SHP77 (cell line): Measurements from ENCODE around the gene RPL12.

ENCODE experiments used
- DNase-seq, 2 experiments: peaks; one replicate each; lab custom pipeline; 2025; lab: John Stamatoyannopoulos, UW

Gene RPL12

GRCh38 chr9:127438394-127438793 lies 12.8 kb downstream of the RPL12 start:
- no peak for DNase-seq

- DNase-seq: no peak
Observed at GRCh38 chr9:127437497-127438264, 13.5 kb downstream of the RPL12 start.

GRCh38 chr9:127430415-127430814 lies 20.8 kb downstream of the RPL12 start:
- DNase-seq: no peak

GRCh38 chr9:127428348-127428747 lies 22.9 kb downstream of the RPL12 start:
- no peak for DNase-seq

DNA sequence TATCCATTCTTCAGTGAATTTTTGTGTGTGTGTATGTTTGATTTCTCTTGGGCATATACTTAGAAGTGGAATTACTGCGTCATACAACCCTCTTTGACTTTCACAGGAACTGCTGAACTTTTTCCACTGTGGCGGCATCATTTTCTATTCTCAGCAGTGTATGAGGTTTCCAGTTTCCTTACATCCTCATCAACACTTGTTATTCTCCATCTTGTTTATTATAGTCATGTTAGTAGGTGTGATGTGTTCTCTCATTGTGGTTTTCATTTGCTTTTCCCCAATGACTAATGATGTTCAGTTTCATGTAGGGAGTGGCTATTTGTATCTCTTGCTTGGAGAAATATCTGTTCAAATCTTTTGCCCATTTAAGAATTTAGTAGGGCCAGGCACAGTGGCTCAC lies 24.4 kb downstream of the RPL12 start:
- DNase-seq: no peak

DNA sequence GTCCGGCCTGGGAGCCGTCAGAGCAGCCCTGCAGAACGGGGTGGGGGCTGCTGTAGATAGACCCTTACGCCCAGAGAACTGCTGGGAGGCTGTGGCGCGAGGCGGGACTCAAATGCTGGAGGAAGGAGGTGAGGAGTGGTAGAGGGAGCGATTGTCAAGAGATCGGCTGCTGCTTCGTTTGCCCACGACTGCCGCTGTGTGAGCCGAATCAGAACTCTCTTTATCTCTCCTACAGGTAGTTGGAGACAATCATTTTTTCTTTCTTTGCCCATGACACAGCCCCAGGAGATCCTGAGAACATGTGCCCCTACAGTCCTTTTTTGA lies 26.6 kb downstream of the RPL12 start:
- DNase-seq: no peak

- peak; percentile 84 to 90 for DNase-seq
Observed at GRCh38 chr9:127423934-127424675, 27.1 kb downstream of the RPL12 start, which contains the start of gene ZNF79. ZNF79 (plus strand) TSS chr9:127424382; CDS start chr9:127424788, 406 bp downstream.

GRCh38 chr9:127423476-127423933 lies 27.7 kb downstream of the RPL12 start:
- no peak for DNase-seq

- no peak for DNase-seq
Observed at GRCh38 chr9:127422787-127423186, 28.4 kb downstream of the RPL12 start.

GRCh38 chr9:127422133-127422782 lies 28.9 kb downstream of the RPL12 start:
- no peak for DNase-seq

DNA sequence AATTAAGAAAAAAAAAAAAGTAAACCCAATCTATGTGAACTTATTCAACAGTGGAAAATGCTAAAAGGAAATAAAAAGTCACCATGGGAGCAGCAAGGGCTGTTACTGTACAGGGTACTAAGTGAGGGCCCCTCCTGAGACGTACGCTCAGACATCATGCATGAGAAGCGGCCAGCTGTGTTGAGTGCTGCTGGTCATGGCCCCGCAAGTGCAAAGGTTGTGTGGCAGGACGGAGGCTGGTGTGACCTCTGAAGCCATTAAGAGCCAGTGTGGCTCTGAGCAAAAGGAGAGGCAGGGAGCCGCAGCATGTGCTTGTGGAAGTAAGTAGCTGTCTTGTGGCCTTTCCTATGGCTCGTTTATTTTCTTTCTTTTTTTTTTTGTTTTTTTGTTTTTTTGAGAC lies 30.1 kb downstream of the RPL12 start:
- DNase-seq: no peak

DNA sequence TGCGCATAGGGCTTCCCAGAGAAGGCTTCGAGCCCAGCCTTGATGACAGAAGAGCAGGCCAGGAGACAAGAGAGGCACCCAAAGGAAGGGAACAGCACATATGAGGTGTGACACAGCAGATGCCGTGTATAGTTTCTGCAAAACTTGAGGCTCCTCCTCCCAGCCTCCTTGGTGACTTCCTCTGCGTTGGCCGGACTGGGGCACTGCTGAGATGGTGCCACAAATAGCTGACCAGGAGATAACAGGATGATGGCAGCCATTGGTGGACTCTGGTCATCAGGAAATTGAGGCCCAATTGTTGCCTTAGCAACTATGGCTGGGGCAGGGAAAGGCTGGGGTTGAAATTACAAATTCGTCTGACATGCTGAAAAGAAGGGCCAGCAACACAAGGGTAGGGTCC lies 31.9 kb downstream of the RPL12 start:
- no peak for DNase-seq

DNA sequence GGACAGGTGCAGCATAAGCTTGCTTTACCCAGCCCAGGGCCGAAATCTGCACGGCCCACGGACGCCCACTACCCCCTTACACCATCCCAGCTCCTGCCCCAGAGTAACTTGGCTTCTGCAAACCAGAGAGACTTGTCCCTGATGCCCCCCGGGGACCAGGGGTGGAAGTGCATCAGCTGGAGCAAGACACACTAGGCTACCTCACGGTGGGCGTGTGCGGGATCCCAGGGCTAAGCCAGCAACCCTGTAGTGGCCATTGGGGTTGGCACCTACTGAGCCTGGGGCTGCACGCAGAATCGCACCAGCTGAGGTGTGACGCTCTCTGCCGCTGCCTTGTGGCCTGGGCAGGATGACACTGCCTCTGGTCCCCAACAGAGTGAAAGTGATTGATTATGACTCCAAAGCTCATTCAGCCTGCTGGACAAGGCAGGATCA lies 33.2 kb downstream of the RPL12 start:
- DNase-seq: peak; percentile 42 to 70

GRCh38 chr9:127417131-127418036 lies 33.8 kb downstream of the RPL12 start:
- DNase-seq: no peak

DNA sequence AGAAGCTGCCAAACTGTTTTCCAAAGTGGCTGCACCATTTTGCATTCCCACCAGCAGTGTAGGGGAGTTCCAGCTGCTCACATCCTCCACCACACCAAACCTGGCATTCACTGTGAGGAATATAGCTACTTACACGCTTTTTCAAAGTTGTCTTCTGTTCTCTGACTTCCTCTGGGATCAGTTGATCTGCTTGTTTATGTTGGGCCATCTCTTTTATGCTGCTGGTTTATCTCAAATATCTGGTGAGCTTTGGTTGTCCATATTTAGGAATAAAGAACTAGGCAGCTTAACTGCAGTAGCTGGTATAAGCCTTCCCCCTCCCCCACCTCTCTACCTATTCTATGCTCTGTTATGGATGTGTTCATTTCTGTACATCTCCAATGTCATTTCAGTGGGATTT lies 35.5 kb downstream of the RPL12 start:
- no peak for DNase-seq

- DNase-seq: no peak
Observed at GRCh38 chr9:127415141-127415540, 36.1 kb downstream of the RPL12 start.

DNA sequence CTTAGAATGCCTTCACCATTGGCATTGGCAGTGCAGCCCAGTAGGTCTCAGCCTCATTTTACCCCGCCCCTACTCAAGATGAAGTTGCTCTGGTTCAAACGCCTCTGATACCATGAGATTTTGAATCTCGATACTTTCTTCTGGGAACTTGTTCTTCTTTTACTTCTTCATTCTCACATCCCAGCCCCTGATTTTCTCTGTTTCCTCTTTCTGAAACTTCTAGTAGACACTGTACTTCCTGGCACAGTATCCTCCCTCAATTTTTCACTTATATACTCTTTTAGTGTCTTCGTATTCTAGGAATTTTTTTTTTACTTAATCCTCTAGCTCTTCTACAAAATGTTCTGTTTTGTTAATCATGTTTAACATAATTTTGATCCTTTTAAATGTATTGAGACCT lies 40.1 kb downstream of the RPL12 start:
- no peak for DNase-seq

DNA sequence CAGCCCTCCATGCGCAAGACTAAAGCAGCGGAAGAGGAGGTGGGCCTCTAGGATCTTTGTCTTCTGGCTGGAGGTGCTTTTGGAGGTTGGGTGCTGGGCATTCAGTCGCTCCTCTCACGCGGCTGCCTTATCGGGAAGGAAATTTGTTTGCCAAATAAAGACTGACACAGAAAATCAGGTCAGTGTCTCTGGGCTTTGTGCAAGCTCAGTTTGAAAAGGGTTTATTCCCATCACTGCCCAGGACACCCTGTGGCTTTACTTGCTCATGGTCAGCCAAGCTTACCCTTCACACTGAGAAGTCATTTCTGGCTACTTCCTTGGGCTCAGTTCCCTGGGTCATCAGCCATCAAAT lies 43.7 kb downstream of the RPL12 start:
- DNase-seq: no peak

GRCh38 chr9:127406799-127407491 lies 44.3 kb downstream of the RPL12 start:
- DNase-seq: no peak

DNA sequence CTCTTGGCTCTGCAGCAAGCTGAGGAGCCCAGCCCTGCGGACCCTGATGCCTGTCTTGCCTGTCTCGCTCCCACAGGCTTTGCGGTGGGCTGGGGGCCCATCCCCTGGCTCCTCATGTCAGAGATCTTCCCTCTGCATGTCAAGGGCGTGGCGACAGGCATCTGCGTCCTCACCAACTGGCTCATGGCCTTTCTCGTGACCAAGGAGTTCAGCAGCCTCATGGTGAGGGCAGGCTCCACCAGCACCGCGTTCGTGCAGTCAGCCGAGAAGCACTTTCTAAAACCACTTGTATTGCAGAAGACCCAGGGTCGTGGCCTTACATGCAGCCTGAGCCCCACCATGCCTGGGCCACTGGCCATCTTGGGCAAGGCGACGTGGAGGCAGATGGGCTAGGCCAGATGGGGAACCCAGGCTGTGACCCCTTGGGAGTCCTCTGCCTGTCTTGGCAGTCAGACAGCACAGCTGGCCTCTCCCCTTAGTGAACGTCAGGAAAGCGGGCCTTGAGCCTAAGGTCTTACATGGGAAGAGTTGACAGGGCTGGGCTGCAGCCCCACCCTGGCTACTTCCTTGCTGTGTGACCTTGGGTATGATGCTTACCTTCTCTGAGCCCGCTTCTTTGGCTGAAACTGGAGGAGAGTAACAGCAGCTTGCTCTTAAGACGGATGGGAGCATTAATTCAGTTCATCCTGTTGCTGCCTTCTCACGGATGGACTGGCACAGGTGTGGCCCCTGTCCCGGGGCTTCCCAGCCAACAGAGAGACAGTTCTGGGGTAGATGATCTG lies 45.7 kb downstream of the RPL12 start:
- DNase-seq: no peak

DNA sequence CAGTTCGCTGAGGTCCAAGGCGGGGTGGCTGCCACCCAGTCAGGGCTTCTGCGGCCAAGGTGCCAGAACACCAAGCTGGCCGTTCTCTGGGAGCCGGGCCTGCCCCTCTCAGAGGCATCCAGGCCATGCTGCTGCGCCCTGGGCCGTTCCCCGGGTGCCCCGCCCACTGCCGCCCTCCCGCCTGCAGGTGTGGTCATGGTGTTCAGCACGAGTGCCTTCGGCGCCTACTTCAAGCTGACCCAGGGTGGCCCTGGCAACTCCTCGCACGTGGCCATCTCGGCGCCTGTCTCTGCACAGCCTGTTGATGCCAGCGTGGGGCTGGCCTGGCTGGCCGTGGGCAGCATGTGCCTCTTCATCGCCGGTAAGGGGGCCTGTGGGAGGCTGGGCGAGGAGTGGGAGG lies 46.6 kb downstream of the RPL12 start:
- DNase-seq: no peak
